GM21529 (cell line): Measurements from ENCODE around the gene TBL2.
"Not testable (repeated sequence)": the region's sequence is repeated elsewhere in the genome, so short reads cannot be mapped to it uniquely, and the experiment has no call there.

ENCODE experiments used
- ATAC-seq: cut with Tn5 transposase; IDR thresholded peaks from one replicate; pipeline ENCODE4 v1.9.1; 2021; ENCODE audit not compliant: unreplicated experiment

The TBL2 gene

GRCh38 chr7:73537051-73537450 lies 41.3 kb downstream of the TBL2 start:
- no peak for ATAC-seq

DNA sequence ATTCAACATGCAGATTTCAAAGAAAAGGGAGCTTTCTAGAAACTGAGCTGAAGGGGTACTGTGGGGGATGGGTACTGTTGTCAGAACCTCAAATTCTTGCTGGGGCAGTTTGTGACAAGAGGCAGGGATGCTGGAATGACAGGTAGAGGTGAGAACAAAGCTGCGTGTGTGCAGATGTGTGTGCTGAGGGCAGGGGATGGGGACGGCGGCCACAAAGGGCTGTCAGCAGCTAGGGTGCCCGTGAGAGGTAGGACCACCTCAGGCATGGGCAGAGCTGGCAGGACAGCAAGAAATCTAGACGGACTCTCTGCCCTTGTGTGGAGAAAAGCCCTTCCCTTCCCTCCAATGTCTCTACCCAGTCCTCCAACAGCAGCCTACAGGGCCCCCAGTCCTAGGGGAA lies 41.9 kb downstream of the TBL2 start:
- no peak for ATAC-seq

- ATAC-seq = not testable (repeated sequence)
Observed at GRCh38 chr7:73535918-73536317, 42.5 kb downstream of the TBL2 start.

GRCh38 chr7:73533742-73534141 lies 44.6 kb downstream of the TBL2 start:
- ATAC-seq = no peak

DNA sequence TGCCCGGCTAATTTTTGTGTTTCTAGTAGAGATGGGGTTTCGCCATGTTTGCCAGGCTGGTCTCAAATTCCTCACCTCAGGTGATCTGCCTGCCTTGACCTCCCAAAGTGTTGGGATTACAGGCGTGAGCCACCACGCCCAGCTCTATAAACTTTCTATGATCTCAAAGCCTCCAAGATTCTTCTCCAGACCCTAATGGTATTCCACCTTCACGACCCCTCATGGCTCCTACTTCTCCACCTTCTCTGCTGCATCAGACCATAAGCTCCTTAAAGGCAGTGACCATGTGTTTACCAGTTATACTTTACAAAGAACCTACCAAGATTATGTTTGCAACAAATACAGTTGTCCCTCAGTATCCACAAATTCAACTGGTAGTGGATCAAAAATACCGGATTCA lies 46.2 kb downstream of the TBL2 start:
- ATAC-seq = no peak

DNA sequence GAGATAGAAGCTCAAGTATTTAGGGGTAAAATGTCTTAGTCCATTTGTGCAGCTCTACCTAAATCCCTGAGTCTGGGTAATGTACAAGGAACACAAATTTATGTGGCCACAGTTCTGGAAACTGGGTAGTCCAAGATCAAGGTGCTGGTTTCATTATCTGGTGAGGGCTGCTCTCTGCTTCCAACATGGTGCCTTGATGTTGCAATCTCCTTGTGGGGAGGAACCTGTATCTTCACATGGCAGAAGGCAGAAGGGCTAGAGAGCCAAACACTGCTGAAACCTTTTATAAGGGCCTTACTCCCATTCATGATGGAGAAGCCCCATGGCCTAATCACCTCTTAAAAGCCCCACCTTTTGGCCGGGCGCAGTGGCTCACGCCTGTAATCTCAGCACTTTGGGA lies 47.6 kb downstream of the TBL2 start:
- ATAC-seq = no peak

DNA sequence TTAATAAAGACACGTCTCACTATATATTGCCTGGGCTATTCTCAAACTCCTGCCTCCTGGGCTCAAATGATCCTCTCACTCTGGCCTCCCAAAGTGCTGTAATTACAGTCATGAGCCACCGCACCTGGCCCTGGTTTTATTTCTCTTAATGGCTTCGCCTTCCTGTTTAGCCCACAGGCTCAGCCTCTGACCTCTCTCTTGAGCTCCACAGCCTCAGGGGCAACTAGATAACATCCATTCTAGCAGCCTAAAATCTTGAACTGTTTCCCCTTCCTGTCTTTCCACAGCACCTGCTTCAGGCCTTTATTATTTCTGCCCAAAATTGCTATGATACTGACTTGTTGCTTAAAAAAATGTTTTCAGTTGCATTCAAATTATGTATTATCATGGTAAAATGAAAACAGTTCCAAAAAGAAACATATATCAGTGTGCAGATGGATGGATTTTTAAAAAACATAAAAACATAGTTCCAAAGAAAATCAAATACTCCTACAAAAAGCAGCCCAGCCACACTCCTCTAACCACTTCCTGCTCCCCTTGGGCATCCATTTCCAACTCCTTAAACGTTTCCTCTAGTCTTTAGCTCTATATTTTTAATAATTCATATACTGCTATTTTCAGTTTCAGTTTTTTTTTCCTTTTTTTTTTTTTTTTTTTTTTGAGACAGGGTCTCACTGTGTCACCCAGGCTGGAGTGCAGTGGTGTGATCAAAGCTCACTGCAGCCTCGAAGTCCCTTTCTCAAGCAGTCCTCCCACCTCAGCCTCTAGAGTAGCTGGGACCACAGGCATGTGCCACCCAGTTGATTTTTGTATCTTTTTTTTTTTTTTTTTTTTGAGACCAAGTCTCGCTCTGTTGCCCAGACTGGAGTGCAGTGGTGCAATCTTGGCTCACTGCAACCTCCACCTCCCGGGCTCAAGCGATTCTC lies 51.2 kb downstream of the TBL2 start:
- ATAC-seq = no peak

- not testable (repeated sequence) for ATAC-seq
Observed at GRCh38 chr7:73526158-73526494, 52.3 kb downstream of the TBL2 start.

DNA sequence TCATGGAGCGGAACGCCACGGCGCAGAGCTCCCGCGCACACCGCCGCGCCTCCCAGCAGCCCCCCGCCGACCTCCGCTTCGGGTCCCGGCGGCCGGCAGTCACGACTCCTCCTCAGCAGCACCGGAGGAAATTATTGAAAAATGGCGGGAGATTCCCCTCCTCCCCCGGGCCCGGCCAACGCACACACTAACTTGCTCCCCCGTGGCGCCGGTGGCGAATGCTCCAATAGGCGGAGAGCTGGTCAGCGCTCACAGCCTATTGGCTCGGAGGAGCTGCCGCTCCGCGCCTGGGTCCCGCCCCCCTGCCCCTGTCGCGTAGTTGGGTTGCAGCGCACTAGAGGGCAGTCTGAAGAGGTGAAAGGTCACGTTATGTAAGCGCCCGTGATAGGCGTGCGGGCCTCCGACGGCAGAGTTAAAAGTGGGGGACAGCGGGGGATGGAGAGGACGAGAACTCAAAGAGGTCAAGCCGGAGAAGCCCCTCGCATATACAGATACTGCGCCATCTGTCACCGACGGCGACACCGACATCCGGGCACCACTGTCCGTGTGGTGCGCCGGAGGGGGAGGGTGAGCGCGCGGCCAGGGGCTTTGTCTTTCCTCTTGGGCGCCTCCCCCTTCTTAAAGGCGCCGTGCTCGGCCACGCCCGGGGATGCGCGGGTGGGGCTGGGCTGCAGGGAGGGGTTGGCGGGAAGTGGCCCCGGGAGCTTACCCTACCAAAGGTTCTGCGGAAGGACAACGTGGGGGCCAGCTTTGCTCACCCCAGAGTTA lies 56.1 kb downstream of the TBL2 start, which contains the start of gene BAZ1B:
TSS of gene BAZ1B (minus strand) at position 189 of the 768 bp plus-strand sequence. CDS start 360 bp downstream, outside the sequence.
- peak; percentile 82 for ATAC-seq

GRCh38 chr7:73521636-73522104 lies 56.7 kb downstream of the TBL2 start:
- peak; percentile 41 for ATAC-seq

DNA sequence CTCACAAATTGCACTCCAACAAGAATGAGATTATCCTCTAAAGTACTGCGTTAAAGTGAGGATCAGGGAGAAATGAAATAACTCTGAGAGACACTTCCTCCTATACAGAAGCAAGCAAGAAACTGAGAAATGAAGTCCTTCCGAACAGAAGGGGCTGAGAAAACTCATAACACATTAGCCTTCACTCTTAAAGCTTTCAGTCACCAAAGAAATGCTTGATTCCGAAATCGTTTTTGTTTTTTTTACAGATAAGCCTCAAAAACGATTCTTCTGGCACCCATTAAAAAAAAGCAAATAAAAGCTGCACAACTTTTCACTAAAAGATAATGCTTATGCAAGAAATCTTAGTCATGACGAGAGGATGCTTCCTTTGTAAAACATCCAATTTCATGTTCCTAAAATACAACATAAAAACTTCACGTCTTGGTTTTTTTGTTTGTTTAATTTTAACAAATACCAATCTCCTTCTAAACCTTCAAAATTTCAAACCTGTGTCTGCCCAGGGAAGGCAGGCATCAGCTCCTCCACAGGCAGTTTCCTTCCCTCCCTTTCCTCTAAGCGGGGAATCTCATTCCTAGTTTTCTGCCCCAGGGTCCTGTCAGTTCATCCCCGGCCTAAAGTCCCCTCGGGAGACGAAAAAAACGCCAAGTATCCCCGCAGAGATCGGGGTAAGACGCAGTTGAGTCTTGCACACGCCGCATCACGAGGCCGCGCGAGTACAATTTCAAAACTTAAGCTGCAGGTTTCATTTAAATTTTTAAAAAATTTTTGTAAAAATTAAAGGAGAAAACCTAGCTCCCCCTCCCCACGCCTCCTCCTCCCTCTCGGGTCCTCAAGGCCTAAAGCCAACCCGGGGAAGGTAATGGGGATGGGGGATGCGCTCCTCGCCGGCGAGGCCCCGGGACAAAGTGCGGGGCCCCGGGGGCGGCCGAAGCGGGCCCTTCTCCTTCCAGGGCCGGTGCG lies 57.4 kb downstream of the TBL2 start:
- ATAC-seq = no peak

DNA sequence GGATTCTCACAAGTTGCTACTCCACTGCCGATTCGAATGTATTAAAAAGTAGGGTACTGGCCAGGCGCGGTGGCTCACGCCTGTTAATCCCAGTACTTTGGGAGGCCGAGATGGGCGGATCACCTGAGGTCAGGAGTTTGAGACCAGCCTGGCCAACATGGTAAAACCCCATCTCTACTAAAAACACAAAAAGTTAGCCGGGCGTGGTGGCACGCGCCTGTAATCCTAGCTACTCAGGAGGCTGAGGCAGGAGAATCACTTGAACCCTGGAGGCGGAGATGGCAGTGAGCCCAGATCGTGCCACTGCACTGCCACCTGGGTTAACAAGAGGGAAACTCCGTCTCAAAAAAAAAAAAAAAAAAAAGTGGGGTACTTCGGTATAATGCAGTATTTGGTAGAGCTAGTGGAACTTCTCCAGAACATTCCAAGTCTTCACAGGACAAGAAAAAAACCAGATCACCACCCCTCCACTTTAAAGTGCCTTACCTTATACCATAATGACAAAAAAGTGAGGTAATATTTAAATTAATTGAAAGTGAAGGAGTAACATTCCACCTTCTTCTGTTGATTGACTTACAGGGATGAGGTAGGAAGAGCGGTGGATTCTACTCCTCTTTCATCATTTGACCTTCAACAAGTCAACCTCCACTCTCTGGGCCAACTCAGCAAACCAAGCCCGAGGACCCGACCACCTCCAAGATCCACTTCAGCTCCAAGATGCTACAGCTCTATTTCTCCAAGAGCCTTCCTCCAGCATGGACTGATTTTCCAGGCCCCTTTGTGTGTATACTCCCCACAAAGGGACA lies 58.3 kb downstream of the TBL2 start:
- no peak for ATAC-seq

GRCh38 chr7:73518470-73518869 lies 59.9 kb downstream of the TBL2 start:
- ATAC-seq = no peak
